Measurements from ENCODE around the gene ARGLU1. TPM values are rescaled to one million over a fixed set of nuclear protein-coding genes. Genes with fewer than 3 reads are reported as not detected.

The ARGLU1 gene
- polyA plus RNA-seq, 4 donors, result 43.8 to 164 (median 56.0) TPM

DNA sequence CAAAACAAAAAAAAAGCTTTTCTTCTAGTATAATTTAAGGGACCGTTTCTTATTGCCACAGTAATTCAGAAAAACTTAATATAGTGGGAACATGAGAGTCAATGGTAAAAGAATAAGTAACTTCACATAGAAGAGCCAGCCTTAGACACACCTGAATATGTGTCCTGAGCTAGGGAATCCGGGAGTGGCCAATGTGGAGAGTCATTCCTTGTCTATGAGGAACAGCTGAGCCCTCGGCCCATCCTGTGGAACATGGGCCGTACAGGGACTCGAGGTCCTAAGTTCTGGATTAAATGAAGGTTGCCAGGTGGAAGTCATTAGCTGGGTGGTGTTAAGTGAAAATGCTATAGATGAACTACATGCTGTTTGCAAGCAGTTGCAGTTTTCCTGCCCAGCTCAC, 64.7 kb downstream of the ARGLU1 start:
- H3K9me3 ChIP-seq (ENCODE audit: control insufficient read depth in 2 of 2, insufficient read depth in 1 of 2, low read depth in 1 of 2, low read length in 1 of 2), result no peaks in the 10 kb centered on the region
- WGBS, 3 donors, result 77 to 82% (median 80%) methylated on average over 5 of the region's 5 CpGs
- H3K4me3 ChIP-seq (ENCODE audit: low read depth in 1 of 3, low read length in 3 of 3), result no peak overlapping the region
- peaks cover 0 to 10% (median 6%) of the 10 kb centered on the region in 3 donors for H3K4me1 ChIP-seq (ENCODE audit: control insufficient read depth in 3 of 3, insufficient read depth in 2 of 3, low read depth in 1 of 3, low read length in 2 of 3)
- DNase-seq (no peak), FAIRE-seq (no peak)
- no peaks in the 10 kb centered on the region for H3K27me3 ChIP-seq (ENCODE audit: control insufficient read depth in 3 of 3, insufficient read depth in 3 of 3, low read length in 3 of 3)
- peak overlapping the region in 1 of 3 donors; percentile 5 for H3K27ac ChIP-seq (ENCODE audit: low read depth in 1 of 3, low read length in 2 of 3)
- H3K36me3 ChIP-seq (ENCODE audit: control insufficient read depth in 3 of 3, insufficient read depth in 2 of 3, low read depth in 1 of 3, low read length in 3 of 3), result peaks cover 0 to 4% (median 4%) of the 10 kb centered on the region in 3 donors

DNA sequence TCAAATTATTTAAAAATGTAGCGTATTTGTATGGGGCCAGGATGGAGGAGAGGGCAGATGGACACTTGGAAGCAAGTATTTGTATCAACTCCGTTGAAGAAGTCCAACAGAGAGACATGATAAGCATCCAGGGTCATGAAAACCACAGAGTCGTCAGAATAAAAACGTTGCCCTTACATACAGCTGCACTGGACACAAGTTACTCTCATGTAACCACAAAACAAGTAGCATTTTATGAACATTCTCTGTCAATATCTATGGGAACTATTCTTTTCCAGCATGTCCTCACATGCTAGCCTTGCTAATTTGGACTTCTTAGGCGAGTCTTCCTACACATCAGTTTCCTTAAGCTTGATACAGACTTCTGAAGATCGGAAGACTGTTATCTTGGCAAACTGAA, 67.5 kb downstream of the ARGLU1 start:
- H3K36me3 ChIP-seq (ENCODE audit: control insufficient read depth in 3 of 3, insufficient read depth in 2 of 3, low read depth in 1 of 3, low read length in 3 of 3), result peaks cover 0 to 2% (median 0%) of the 10 kb centered on the region in 3 donors
- H3K27ac ChIP-seq (ENCODE audit: low read depth in 1 of 3, low read length in 2 of 3), result no peak overlapping the region
- FAIRE-seq (no peak), DNase-seq (no peak)
- no peaks in the 10 kb centered on the region for H3K9me3 ChIP-seq (ENCODE audit: control insufficient read depth in 2 of 2, insufficient read depth in 1 of 2, low read depth in 1 of 2, low read length in 1 of 2)
- no peak overlapping the region for H3K4me3 ChIP-seq (ENCODE audit: low read depth in 1 of 3, low read length in 3 of 3)
- H3K4me1 ChIP-seq (ENCODE audit: control insufficient read depth in 3 of 3, insufficient read depth in 2 of 3, low read depth in 1 of 3, low read length in 2 of 3), result peaks cover 2 to 23% (median 6%) of the 10 kb centered on the region in 3 donors
- no peaks in the 10 kb centered on the region for H3K27me3 ChIP-seq (ENCODE audit: control insufficient read depth in 3 of 3, insufficient read depth in 3 of 3, low read length in 3 of 3)
- WGBS, 3 donors, result 76 to 88% (median 84%) methylated on average over 6 of the region's 6 CpGs

- Histone ChIP-seq H3K27ac (ENCODE audit: low read depth in 1 of 3, low read length in 2 of 3) (no peak overlapping the region), H3K4me3 (ENCODE audit: low read depth in 1 of 3, low read length in 3 of 3) (no peak overlapping the region), H3K4me1 (ENCODE audit: control insufficient read depth in 3 of 3, insufficient read depth in 2 of 3, low read depth in 1 of 3, low read length in 2 of 3) (peaks cover 2 to 25% (median 6%) of the 10 kb centered on the region in 3 donors), H3K27me3 (ENCODE audit: control insufficient read depth in 3 of 3, insufficient read depth in 3 of 3, low read length in 3 of 3) (no peaks in the 10 kb centered on the region), H3K36me3 (ENCODE audit: control insufficient read depth in 3 of 3, insufficient read depth in 2 of 3, low read depth in 1 of 3, low read length in 3 of 3) (peaks cover 0 to 2% (median 2%) of the 10 kb centered on the region in 3 donors), H3K9me3 (ENCODE audit: control insufficient read depth in 2 of 2, insufficient read depth in 1 of 2, low read depth in 1 of 2, low read length in 1 of 2) (no peaks in the 10 kb centered on the region)
- WGBS, 3 donors, result 57 to 81% (median 69%) methylated on average over 4 of the region's 4 CpGs
- DNase-seq (no peak), FAIRE-seq (no peak)
Observed at GRCh38 chr13:106499896-106500295, 68.0 kb downstream of the ARGLU1 start.

DNA sequence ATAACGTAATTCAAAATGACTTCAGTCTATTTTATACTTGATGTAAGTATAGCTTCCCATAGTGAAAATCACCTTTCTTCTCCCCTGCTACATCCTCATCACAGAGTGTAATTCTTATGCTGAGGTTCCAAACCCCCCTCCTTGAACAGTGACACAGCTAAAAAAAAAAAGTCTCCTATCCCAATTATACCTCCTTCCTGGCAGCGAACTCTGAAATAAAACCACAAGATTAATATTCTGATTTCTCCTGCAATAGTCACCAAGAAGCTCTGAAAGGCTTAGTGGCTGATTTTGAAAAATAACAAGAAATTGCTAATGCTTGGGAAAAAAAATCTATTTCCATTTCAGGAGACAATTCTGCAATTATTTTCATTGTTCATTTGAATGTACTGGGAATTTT, 68.8 kb downstream of the ARGLU1 start:
- no peak overlapping the region for H3K4me3 ChIP-seq (ENCODE audit: low read depth in 1 of 3, low read length in 3 of 3)
- DNase-seq, result no peak
- 73 to 89% (median 77%) methylated on average over 2 of the region's 2 CpGs for WGBS, 3 donors
- H3K27me3 ChIP-seq (ENCODE audit: control insufficient read depth in 3 of 3, insufficient read depth in 3 of 3, low read length in 3 of 3), result no peaks in the 10 kb centered on the region
- H3K36me3 ChIP-seq (ENCODE audit: control insufficient read depth in 3 of 3, insufficient read depth in 2 of 3, low read depth in 1 of 3, low read length in 3 of 3), result peaks cover 0 to 3% (median 2%) of the 10 kb centered on the region in 3 donors
- H3K9me3 ChIP-seq (ENCODE audit: control insufficient read depth in 2 of 2, insufficient read depth in 1 of 2, low read depth in 1 of 2, low read length in 1 of 2), result no peaks in the 10 kb centered on the region
- FAIRE-seq, result no peak
- peaks cover 2 to 27% (median 6%) of the 10 kb centered on the region in 3 donors for H3K4me1 ChIP-seq (ENCODE audit: control insufficient read depth in 3 of 3, insufficient read depth in 2 of 3, low read depth in 1 of 3, low read length in 2 of 3)
- no peak overlapping the region for H3K27ac ChIP-seq (ENCODE audit: low read depth in 1 of 3, low read length in 2 of 3)

DNA sequence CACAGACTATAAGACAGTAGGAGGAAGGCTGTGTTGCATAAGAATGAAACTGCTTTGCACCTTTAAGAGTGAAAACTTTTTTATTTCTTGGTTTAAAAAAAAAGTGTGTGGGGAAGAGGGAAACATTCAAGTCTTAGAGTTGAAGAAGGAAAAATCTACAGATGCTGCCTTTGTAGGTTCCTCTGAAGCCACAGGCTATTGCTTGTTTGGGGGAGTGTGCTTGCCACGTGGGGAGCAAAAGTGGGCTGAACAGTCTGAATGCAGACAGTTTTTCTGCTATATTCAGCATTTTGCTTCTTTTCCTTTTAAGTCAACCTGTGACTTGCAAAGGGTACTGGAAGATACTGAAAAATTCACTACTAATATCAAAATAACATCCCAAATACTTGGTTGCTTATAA, 69.4 kb downstream of the ARGLU1 start:
- Histone ChIP-seq H3K36me3 (ENCODE audit: control insufficient read depth in 3 of 3, insufficient read depth in 2 of 3, low read depth in 1 of 3, low read length in 3 of 3) (peaks cover 0 to 5% (median 3%) of the 10 kb centered on the region in 3 donors), H3K4me1 (ENCODE audit: control insufficient read depth in 3 of 3, insufficient read depth in 2 of 3, low read depth in 1 of 3, low read length in 2 of 3) (peaks cover 5 to 33% (median 6%) of the 10 kb centered on the region in 3 donors), H3K27ac (ENCODE audit: low read depth in 1 of 3, low read length in 2 of 3) (no peak overlapping the region), H3K9me3 (ENCODE audit: control insufficient read depth in 2 of 2, insufficient read depth in 1 of 2, low read depth in 1 of 2, low read length in 1 of 2) (no peaks in the 10 kb centered on the region), H3K4me3 (ENCODE audit: low read depth in 1 of 3, low read length in 3 of 3) (no peak overlapping the region), H3K27me3 (ENCODE audit: control insufficient read depth in 3 of 3, insufficient read depth in 3 of 3, low read length in 3 of 3) (no peaks in the 10 kb centered on the region)
- FAIRE-seq (no peak), DNase-seq (no peak)
- 31 to 57% (median 39%) methylated on average over 1 of the region's 1 CpG for WGBS, 3 donors

DNA sequence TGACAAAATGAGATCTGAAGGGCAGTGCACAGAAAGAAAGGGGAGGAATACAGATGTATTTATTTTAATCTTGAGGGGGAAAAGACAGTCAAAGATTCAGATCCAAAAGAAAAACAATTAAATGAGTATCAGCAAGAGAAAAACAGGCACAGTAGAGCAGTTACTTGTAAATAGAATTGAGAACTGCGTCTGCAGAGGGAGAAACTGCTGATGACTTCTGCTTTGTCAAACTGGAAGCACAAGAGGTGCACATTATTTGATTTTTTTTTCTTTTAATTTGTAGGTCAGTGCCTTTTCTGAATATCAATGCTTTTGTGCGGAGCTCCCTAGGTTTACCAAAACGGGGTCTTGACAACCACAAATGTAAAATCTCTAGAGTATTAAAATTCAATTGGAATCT, 69.8 kb downstream of the ARGLU1 start:
- H3K36me3 ChIP-seq (ENCODE audit: control insufficient read depth in 3 of 3, insufficient read depth in 2 of 3, low read depth in 1 of 3, low read length in 3 of 3), result peaks cover 0 to 8% (median 3%) of the 10 kb centered on the region in 3 donors
- 57 to 76% (median 71%) methylated on average over 3 of the region's 3 CpGs for WGBS, 3 donors
- no peak for DNase-seq
- H3K4me1 ChIP-seq (ENCODE audit: control insufficient read depth in 3 of 3, insufficient read depth in 2 of 3, low read depth in 1 of 3, low read length in 2 of 3), result peaks cover 5 to 36% (median 6%) of the 10 kb centered on the region in 3 donors
- H3K27me3 ChIP-seq (ENCODE audit: control insufficient read depth in 3 of 3, insufficient read depth in 3 of 3, low read length in 3 of 3), result no peaks in the 10 kb centered on the region
- FAIRE-seq, result no peak
- H3K4me3 ChIP-seq (ENCODE audit: low read depth in 1 of 3, low read length in 3 of 3), result no peak overlapping the region
- no peaks in the 10 kb centered on the region for H3K9me3 ChIP-seq (ENCODE audit: control insufficient read depth in 2 of 2, insufficient read depth in 1 of 2, low read depth in 1 of 2, low read length in 1 of 2)
- no peak overlapping the region for H3K27ac ChIP-seq (ENCODE audit: low read depth in 1 of 3, low read length in 2 of 3)

DNA sequence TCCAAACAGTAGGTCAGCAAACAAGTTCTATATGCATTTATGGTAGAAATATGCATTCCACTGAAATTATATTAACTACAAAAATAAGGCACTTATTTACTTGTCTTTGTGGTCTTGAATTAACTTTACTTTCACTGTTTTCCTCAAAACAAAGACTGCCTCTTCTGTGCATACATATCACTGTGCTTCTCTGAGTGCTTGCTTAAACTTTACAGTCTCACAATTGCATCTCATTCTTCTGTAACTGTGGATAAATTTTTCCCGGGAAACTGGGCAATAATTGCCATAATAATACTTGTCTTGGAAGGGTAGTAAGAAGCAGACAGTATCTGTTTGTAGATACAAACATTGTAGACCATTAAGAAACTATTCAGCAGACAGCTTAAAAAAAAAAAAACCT, 70.9 kb downstream of the ARGLU1 start:
- Histone ChIP-seq H3K36me3 (ENCODE audit: control insufficient read depth in 3 of 3, insufficient read depth in 2 of 3, low read depth in 1 of 3, low read length in 3 of 3) (peaks cover 0 to 19% (median 3%) of the 10 kb centered on the region in 3 donors), H3K27ac (ENCODE audit: low read depth in 1 of 3, low read length in 2 of 3) (peak overlapping the region in 1 of 3 donors; percentile 72), H3K27me3 (ENCODE audit: control insufficient read depth in 3 of 3, insufficient read depth in 3 of 3, low read length in 3 of 3) (no peaks in the 10 kb centered on the region), H3K4me3 (ENCODE audit: low read depth in 1 of 3, low read length in 3 of 3) (no peak overlapping the region), H3K9me3 (ENCODE audit: control insufficient read depth in 2 of 2, insufficient read depth in 1 of 2, low read depth in 1 of 2, low read length in 1 of 2) (no peaks in the 10 kb centered on the region), H3K4me1 (ENCODE audit: control insufficient read depth in 3 of 3, insufficient read depth in 2 of 3, low read depth in 1 of 3, low read length in 2 of 3) (peaks cover 5 to 46% (median 6%) of the 10 kb centered on the region in 3 donors)
- no peak for DNase-seq
- FAIRE-seq, result no peak
- 9 to 38% (median 23%) methylated on average over 1 of the region's 1 CpG for WGBS, 3 donors

DNA sequence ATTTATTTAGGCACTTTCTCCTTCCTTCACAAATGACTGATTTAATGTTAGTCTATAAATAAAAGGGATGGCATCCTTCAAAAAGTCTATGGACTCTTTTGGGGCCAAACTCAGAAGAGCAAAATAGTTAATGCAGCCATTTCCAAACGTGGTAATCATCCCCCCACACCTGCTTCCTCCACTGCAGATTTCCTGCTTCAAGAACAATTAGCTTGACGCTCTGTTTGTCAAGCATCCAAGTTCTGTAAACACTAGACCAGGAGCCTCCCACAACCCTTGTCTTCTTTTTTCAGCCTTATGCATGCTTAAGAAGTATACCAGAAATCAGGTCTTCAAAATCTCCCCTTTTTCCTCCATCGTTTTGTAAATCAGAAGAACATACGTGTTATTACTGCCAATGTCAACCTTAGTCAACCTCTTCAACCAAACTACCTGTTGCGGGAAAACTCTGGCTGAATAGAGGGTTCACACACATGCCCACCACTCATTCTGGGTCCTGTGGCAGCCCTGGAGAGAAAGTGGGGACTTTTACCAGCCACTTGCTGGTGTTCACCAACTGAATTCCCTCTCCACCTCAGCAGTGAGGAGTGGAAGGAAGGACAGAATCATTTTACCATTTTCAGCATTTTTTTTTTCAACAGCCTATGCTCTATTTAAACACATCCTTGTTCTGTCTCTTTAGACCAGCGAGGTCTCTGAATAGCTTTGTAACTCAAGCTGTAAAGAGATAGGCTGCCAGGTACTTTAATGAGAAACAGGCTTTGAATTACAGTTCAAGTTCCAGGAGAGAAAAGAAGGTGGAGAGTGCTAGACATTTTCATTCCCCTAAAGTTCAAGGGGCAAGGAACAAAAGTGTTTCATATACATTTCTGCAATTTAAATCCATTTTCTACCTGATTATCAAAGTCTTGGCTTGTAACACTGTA, 71.6 kb downstream of the ARGLU1 start:
- 37 to 46% (median 40%) methylated on average over 6 of the region's 6 CpGs for WGBS, 3 donors
- no peak overlapping the region for H3K4me3 ChIP-seq (ENCODE audit: low read depth in 1 of 3, low read length in 3 of 3)
- no peaks in the 10 kb centered on the region for H3K9me3 ChIP-seq (ENCODE audit: control insufficient read depth in 2 of 2, insufficient read depth in 1 of 2, low read depth in 1 of 2, low read length in 1 of 2)
- peaks cover 2 to 25% (median 3%) of the 10 kb centered on the region in 3 donors for H3K36me3 ChIP-seq (ENCODE audit: control insufficient read depth in 3 of 3, insufficient read depth in 2 of 3, low read depth in 1 of 3, low read length in 3 of 3)
- peak overlapping the region; percentile 20 to 72 (median 48) for H3K27ac ChIP-seq (ENCODE audit: low read depth in 1 of 3, low read length in 2 of 3)
- peaks cover 5 to 53% (median 6%) of the 10 kb centered on the region in 3 donors for H3K4me1 ChIP-seq (ENCODE audit: control insufficient read depth in 3 of 3, insufficient read depth in 2 of 3, low read depth in 1 of 3, low read length in 2 of 3)
- no peak for FAIRE-seq
- H3K27me3 ChIP-seq (ENCODE audit: control insufficient read depth in 3 of 3, insufficient read depth in 3 of 3, low read length in 3 of 3), result no peaks in the 10 kb centered on the region
- peak; percentile 30 to 39 for DNase-seq

Measured in small intestine (tissue), 7 donors.